PC-9 (cell line): Measurements from ENCODE around the gene CDYL2. TPM values are rescaled to one million over a fixed set of nuclear protein-coding genes. Genes with fewer than 3 reads are reported as not detected.

Source experiments
- BruUV-seq: library from RNA; stranded (reverse); fragments of 400-500 nt; replicated peaks from 2 replicates; lab custom pipeline; 2021; lab: Mats Ljungman, UMichigan
- CTCF ChIA-PET: fragments of 300-600 bp; sonication (Branson Sonifier 250); formaldehyde crosslinking; loops from one replicate; lab custom pipeline; 2022; ENCODE audit warnings: antibody characterized with exemption; lab: Charles Lee
- POLR2A ChIA-PET: fragments of 300-600 bp; sonication (Branson Sonifier 250); formaldehyde crosslinking; loops from one replicate; lab custom pipeline; 2022; ENCODE audit warnings: antibody characterized with exemption; ENCODE audit not compliant: unreplicated experiment; lab: Charles Lee
- DNase-seq, 2 experiments: peaks; one replicate each; pipeline versions ENCODE4 v3.0.0 to v3.0.0-alpha.2; 2015 to 2022; ENCODE audit warnings: mixed read lengths in 1 of 2
- H2AFZ ChIP-seq: fragments of 200-600 bp; sonication (generic); 2 replicates; pipeline ENCODE4 v1.8.1; 2017; ENCODE audit warnings: antibody characterized with exemption
- H3F3A ChIP-seq: fragments of 200-600 bp; sonication (generic); 2 replicates; pipeline ENCODE4 v1.8.1; 2017; ENCODE audit warnings: antibody characterized with exemption, mild to moderate bottlenecking, low read depth; ENCODE audit not compliant: insufficient read depth
- H3K27ac ChIP-seq: fragments of 200-600 bp; sonication (generic); 2 replicates; pipeline ENCODE4 v1.6.1; 2016; ENCODE audit warnings: mixed run types
- H3K27me3 ChIP-seq: fragments of 200-600 bp; sonication (generic); 2 replicates; pipeline ENCODE4 v1.6.1; 2016; ENCODE audit warnings: low read depth, mixed run types; ENCODE audit not compliant: insufficient read depth
- H3K36me3 ChIP-seq: fragments of 200-600 bp; sonication (generic); 2 replicates; pipeline ENCODE4 v1.6.1; 2016; ENCODE audit warnings: low read depth, mixed run types
- H3K4me1 ChIP-seq: fragments of 200-600 bp; sonication (generic); replicated peaks from 2 replicates; pipeline ENCODE4 v1.6.1; 2016; ENCODE audit warnings: mixed run types; ENCODE audit not compliant: insufficient read depth
- H3K4me2 ChIP-seq: fragments of 200-600 bp; sonication (generic); 2 replicates; pipeline ENCODE4 v1.6.1; 2017; ENCODE audit warnings: mixed run types
- H3K4me3 ChIP-seq: fragments of 200-600 bp; sonication (generic); 2 replicates; pipeline ENCODE4 v1.6.1; 2016; ENCODE audit warnings: mixed run types
- H3K79me2 ChIP-seq: fragments of 200-600 bp; sonication (generic); 2 replicates; pipeline ENCODE4 v1.6.1; 2017; ENCODE audit warnings: low read depth, mixed run types
- H3K9me2 ChIP-seq: fragments of 200-600 bp; sonication (generic); 2 replicates; pipeline ENCODE4 v1.8.1; 2017; ENCODE audit warnings: mild to moderate bottlenecking; ENCODE audit not compliant: insufficient read depth
- H3K9me3 ChIP-seq: fragments of 200-600 bp; sonication (generic); 2 replicates; pipeline ENCODE4 v1.8.1; 2016; ENCODE audit warnings: low read depth; ENCODE audit not compliant: insufficient read depth
- H4K20me1 ChIP-seq: fragments of 200-600 bp; sonication (generic); 2 replicates; pipeline ENCODE4 v1.8.1; 2017; ENCODE audit not compliant: insufficient read depth
- EZH2 ChIP-seq: fragments of 200-600 bp; sonication (generic); IDR thresholded peaks from 2 replicates; pipeline ENCODE4 v1.8.0; 2017; ENCODE audit warnings: antibody characterized with exemption, low read depth
- intact Hi-C: fragments of 100-400 bp; cut with micrococcal nuclease; formaldehyde crosslinking; loops from one replicate; pipeline ENCODE4 v1.10.0; 2022; ENCODE audit not compliant: unreplicated experiment
- total RNA-seq: library from RNA; stranded (reverse); gene quantifications from 2 replicates; pipeline ENCODE4 v1.2.3, GENCODE V29; 2021
- TF ChIP-seq, protein P1 (sequence below): fragments of 200-600 bp; sonication (generic); conservative IDR thresholded peaks from 2 replicates; pipeline ENCODE4 v1.6.1; 2017; ENCODE audit warnings: mixed run types, antibody characterized with exemption, mild to moderate bottlenecking, moderate library complexity

Gene CDYL2
- total RNA-seq, 1 experiment from 2014 or later = 3.3 TPM

DNA sequence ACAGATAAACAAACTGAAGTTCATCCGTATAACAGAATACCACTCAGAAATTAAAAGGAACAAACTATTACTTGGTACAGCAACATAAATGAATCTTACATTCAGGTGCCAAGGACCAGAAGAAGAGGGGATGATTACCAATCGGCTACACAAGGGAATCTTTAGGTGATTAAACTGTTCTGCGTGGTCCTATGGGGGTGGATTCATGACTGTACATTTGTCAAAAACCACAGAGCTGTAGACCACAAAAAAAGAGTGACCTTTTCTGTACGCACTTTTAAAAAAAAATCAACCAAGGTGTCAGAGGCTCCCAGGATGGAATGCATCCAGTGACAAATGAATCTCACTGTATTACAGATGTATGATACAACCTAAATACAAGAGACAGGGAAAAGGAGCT is 110.8 kb downstream of the CDYL2 start:
- Histone ChIP-seq H3K4me2 (no peak overlapping the region), H3K27me3 (0 out of 2 replicates have a peak, but pooled peaks cover 6% of the 10 kb centered on the region), H3K27ac (no peak overlapping the region), H3K9me3 (no peaks in the 10 kb centered on the region), H2AFZ (no peak overlapping the region), H3K9me2 (no peaks in the 10 kb centered on the region), H4K20me1 (no peaks in the 10 kb centered on the region), H3K79me2 (no peaks in the 10 kb centered on the region), H3K36me3 (no peaks in the 10 kb centered on the region), H3K4me1 (no peaks in the 10 kb centered on the region), H3K4me3 (no peak overlapping the region), H3F3A (no peaks in the 10 kb centered on the region)
- CTCF ChIA-PET = no interaction called here
- DNase-seq = no peak
- no TSS peak for BruUV-seq
- TF ChIP-seq EZH2 = no peak
- TF ChIP-seq, protein P1, sequence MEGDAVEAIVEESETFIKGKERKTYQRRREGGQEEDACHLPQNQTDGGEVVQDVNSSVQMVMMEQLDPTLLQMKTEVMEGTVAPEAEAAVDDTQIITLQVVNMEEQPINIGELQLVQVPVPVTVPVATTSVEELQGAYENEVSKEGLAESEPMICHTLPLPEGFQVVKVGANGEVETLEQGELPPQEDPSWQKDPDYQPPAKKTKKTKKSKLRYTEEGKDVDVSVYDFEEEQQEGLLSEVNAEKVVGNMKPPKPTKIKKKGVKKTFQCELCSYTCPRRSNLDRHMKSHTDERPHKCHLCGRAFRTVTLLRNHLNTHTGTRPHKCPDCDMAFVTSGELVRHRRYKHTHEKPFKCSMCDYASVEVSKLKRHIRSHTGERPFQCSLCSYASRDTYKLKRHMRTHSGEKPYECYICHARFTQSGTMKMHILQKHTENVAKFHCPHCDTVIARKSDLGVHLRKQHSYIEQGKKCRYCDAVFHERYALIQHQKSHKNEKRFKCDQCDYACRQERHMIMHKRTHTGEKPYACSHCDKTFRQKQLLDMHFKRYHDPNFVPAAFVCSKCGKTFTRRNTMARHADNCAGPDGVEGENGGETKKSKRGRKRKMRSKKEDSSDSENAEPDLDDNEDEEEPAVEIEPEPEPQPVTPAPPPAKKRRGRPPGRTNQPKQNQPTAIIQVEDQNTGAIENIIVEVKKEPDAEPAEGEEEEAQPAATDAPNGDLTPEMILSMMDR = no peak
- POLR2A ChIA-PET = no interaction called here
- intact Hi-C loops = no loop called here

DNA sequence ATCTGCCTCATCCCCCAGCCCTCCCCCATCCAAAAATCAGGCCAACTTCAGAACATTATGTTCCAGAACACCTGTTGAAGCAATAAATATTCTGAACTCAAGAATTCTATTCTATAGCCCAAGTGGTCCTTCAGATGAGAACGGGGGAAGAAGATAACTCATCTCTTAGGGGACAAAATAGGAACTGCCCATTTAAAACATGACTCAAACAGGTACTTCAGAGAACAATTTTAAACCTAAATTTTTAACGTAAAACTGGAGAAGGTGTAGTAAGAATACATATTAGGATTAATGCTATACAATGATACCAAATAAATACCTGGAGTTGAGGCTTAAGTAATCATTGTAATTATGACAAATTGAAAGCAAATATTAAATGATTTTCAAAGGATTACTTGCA is 112.1 kb downstream of the CDYL2 start:
- intact Hi-C loops = no loop called here
- no peaks in the 10 kb centered on the region for H3K4me1 ChIP-seq
- no peak for DNase-seq
- no peaks in the 10 kb centered on the region for H3K36me3 ChIP-seq
- H3K27ac ChIP-seq = no peak overlapping the region
- POLR2A ChIA-PET = no interaction called here
- CTCF ChIA-PET = no interaction called here
- no peaks in the 10 kb centered on the region for H3K9me2 ChIP-seq
- TF ChIP-seq, protein P1 = no peak
- TF ChIP-seq EZH2 = no peak
- no peak overlapping the region for H2AFZ ChIP-seq
- H3K4me3 ChIP-seq = no peak overlapping the region
- no TSS peak for BruUV-seq
- 0 out of 2 replicates have a peak, but pooled peaks cover 6% of the 10 kb centered on the region for H3K27me3 ChIP-seq
- no peaks in the 10 kb centered on the region for H3F3A ChIP-seq
- H3K79me2 ChIP-seq = no peaks in the 10 kb centered on the region
- no peaks in the 10 kb centered on the region for H4K20me1 ChIP-seq
- no peak overlapping the region for H3K4me2 ChIP-seq
- no peaks in the 10 kb centered on the region for H3K9me3 ChIP-seq

DNA sequence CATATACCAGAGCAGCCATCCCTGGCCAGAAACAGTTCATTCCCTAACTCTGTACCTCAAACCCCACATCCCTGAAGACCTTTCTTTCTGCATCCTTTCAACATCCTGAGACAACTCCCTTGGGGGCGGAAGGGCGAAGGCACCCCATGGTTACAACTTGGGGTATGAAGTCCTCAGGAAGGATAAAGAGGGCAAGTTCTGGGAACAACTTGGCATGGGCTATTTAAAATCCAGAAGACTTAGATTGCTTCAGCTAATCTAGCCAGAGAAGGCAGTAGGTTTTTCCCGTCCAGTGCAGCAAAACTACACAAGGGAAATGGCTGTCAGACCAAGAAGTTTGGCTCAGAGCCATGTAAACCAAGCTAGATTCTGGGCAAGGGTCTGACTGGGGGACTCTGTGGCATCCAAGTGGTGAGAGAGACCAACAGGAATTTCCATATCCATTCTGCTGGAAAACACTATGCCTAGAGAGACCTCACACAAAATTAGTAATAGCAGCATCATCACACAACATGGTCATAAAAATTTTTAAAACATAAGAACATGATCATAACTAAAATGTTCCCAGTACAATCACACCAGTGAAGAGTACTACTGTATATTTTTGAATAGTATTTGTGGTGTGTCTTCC is 113.2 kb downstream of the CDYL2 start:
- Histone ChIP-seq H3K4me3 (no peak overlapping the region), H3K9me2 (no peaks in the 10 kb centered on the region), H2AFZ (no peak overlapping the region), H3K4me1 (no peaks in the 10 kb centered on the region), H3K27ac (no peak overlapping the region), H3K79me2 (no peaks in the 10 kb centered on the region), H4K20me1 (no peaks in the 10 kb centered on the region), H3F3A (no peaks in the 10 kb centered on the region), H3K36me3 (no peaks in the 10 kb centered on the region), H3K4me2 (no peak overlapping the region), H3K9me3 (no peaks in the 10 kb centered on the region), H3K27me3 (0 out of 2 replicates have a peak, but pooled peaks cover 6% of the 10 kb centered on the region)
- TF ChIP-seq, protein P1 = no peak
- TF ChIP-seq EZH2 = no peak
- ChIA-PET CTCF (no interaction called here), POLR2A (no interaction called here)
- DNase-seq = no peak
- intact Hi-C loops = no loop called here
- BruUV-seq = no TSS peak
